ENCODE results near the gene SMAGP.

DNA sequence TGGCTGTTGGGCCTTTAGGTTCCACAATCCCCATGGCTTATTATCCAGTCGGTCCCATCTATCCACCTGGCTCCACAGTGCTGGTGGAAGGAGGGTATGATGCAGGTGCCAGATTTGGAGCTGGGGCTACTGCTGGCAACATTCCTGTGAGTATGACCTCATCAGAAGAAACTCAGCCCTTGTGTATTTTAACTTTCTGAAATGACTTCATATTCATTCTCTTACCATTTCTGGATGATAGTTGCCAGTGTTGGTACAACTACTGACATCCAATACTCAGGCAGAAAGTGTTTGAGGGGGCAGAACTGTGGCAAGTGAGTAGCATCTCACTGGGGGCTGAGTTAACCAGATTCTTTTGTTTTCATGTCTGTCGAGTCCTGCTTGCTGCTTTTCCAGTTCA, 29.2 kb downstream of the SMAGP start:
- TF ChIP-seq, protein P1, sequence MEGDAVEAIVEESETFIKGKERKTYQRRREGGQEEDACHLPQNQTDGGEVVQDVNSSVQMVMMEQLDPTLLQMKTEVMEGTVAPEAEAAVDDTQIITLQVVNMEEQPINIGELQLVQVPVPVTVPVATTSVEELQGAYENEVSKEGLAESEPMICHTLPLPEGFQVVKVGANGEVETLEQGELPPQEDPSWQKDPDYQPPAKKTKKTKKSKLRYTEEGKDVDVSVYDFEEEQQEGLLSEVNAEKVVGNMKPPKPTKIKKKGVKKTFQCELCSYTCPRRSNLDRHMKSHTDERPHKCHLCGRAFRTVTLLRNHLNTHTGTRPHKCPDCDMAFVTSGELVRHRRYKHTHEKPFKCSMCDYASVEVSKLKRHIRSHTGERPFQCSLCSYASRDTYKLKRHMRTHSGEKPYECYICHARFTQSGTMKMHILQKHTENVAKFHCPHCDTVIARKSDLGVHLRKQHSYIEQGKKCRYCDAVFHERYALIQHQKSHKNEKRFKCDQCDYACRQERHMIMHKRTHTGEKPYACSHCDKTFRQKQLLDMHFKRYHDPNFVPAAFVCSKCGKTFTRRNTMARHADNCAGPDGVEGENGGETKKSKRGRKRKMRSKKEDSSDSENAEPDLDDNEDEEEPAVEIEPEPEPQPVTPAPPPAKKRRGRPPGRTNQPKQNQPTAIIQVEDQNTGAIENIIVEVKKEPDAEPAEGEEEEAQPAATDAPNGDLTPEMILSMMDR (IDR thresholded peaks at IDR 0.05; ENCODE audit: low read depth, low read length), result no peak
- TF ChIP-seq POLR2A (IDR thresholded peaks at IDR 0.05; ENCODE audit: extremely low read depth, insufficient read length) (no peak), MYC (IDR thresholded peaks at IDR 0.05; ENCODE audit: low read depth, low read length) (no peak), MAX (IDR thresholded peaks at IDR 0.05; ENCODE audit: low read depth, low read length) (no peak)

All from NB4 (cell line).